T47D (cell line): ENCODE data around the gene GRK5.
A peak's percentile ranks its signal among the peaks of the same experiment; 100 is the strongest.

Experiments
- DNase-seq, 2 experiments: peaks; one replicate each; pipeline versions ENCODE4 v3.0.0 to v3.0.0-alpha.2; 2011 to 2012; ENCODE audit warnings: low read depth in 1 of 2, low spot score in 1 of 2
- JUND ChIP-seq: IDR thresholded peaks from 2 replicates; pipeline ENCODE4 v1.6.1; 2012; ENCODE audit warnings: low read depth
- in situ Hi-C: cut with HindIII; loops from 2 replicates; pipeline ENCODE4 v1.10.0; 2016; ENCODE audit warnings: low sequenced_read_pairs, low pct_unique_long_range_greater_than_20kb

Gene GRK5

DNA sequence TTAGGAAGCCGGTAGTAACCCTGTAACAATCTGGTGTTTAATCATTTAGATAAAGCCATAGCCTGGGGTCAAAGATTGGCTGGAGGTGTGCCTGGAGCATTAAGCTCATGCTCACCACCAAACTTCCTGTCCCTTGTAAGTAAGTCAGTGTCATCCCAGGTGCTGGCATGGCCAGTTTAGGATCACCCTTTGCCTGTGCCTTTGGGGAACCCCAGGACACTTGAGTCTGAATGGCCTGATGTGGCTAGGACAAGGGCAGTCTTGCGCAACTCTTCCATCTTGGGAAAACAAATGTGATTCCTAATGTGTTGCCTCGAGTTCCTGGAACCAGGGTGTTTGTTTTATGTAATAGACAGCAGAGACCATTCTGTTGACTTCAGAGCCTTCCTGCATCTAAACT lies 154.8 kb downstream of the GRK5 start:
- TF ChIP-seq JUND, result no peak
- in situ Hi-C loops, result no loop called here
- DNase-seq, result no peak

DNA sequence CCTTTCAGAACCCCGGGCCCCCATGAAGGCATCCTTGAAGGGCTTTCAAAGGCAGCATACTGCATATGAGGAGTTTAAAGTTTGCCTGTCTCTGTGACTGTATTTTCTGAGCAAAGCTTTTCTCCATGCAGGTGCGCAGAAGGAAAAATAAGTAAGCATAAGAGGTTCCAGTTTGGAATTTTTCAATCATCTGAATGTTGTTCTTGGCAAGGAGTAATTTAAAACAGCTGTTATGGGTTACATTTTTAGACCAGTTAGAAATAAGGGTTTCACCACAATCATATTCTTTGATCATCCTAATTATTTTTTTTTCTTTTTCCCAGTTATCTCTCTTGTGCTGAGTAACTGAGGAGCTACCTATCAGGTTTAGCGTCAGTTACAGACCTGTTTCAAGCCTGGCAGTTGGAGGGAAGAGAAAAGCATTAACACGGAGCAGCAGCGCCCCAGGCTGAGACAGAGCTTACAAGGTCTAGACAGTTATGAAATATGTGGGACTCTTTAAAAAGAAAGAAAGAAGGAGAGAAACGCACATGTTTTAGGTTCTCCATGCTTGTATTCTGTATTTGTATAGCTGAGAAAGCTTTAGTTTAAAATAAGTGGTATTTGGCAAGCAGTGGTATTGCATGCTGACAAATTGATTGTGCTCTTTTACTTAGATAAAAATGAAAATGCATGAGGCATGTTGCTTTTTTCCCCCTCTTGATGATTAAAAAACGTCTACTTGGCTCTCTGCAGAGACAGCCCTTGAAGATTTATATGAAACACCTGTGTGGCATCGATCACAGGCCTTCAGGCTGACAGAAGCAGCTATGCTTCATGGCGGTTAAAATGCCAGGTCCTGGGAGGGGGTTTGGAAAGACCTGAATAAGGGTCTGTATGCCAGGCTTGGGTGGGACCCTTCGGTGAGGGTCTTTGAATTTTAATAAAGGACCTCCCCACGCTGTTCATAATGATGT lies 157.6 kb downstream of the GRK5 start:
- in situ Hi-C loops, result no loop called here
- no peak for TF ChIP-seq JUND
- DNase-seq, result no peak

DNA sequence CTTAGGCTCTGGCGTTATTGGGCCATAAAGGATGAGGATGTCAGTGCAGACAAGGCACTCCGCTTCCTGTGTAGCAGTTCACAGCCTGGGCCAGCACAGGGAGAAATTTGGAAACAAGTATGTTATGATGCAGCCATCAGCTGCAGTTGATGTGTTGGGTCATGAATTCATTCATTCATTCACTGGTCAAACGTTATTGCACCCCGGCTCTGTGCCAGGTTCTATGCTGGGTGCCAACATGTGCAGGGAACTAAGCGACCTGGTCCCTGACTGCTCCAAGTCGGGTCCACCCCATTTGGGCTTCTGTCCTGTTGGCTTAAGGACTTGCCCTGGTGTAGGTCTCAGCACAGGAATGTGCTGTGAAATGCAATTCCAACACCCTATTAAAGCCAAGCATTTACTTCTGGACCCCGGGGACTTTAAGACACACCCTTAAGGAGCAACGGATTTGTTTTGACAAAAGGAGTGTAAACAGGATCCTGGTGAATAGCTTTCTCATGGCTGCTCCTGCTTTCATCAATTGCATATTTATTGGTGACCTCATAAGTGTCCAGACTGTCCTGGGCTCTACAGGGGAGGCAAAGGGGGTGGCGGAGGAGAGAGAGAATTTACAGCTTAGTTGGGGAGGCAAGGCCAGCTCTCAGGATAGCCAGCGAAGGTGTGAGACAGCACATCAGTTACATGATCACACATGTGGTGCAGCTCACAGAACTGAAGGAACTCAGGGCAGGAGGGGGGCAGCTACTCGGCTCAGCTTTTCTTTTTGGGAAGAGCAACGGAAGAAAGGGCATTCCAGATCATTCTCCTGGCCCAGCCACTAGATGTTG lies 158.6 kb downstream of the GRK5 start:
- in situ Hi-C loops, result no loop called here
- no peak for TF ChIP-seq JUND
- DNase-seq, result no peak

DNA sequence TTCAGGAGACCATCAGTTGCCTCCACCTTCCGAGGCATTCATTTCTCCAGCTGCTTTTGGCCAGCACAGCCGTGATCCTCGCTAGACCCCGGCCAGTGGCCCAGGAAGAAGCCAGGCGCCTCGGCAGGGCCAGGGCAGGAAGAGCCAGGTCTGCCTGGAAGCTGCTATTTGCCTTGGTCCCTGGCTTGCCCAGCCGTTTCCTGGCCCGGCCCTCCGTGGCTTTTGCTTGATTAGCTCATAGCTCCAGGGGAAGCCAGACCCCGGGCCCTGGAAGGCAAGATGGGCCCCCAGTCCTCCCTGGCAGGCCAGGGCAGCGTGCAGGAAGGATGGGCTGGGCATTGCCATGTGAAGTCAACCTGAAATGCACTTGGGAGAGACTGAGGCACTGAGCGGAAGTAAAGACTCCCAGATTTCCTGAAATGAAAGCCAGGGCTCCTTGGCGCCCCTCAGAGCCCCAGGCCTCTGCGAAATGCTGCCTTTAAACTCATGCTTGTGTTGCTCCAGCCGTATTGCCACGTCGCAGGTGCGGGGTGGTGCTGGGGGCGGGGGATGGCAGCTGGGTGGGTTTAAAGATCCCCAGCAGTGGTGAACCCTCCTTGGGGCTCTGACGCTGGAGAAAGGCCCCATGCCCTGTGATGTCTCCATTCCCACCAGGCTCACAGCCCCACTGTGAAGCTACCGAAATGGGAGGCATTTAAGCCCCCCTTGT lies 160.6 kb downstream of the GRK5 start:
- no peak for DNase-seq
- no peak for TF ChIP-seq JUND
- in situ Hi-C loops, result no loop called here

DNA sequence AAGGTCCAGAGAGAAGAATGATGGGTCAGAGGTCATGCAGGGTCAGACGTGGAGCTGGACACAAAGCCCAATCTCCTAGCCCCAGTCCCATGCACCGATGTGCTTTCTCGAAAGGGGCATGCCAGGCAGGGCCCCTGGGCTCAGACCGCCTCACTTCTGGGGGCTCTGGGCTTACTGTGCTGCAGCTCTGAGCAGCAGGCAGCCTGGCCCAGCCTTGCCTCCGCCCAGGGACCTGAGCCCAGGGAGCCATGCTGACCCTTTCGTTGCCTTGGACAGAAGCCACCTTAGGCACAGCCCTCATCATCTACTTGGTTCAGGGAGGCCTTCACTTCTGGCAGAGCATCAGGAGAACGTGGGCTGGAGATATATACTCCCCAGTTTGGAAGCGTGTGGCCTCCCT lies 161.2 kb downstream of the GRK5 start:
- no peak for TF ChIP-seq JUND
- DNase-seq, result no peak
- in situ Hi-C loops, result no loop called here

DNA sequence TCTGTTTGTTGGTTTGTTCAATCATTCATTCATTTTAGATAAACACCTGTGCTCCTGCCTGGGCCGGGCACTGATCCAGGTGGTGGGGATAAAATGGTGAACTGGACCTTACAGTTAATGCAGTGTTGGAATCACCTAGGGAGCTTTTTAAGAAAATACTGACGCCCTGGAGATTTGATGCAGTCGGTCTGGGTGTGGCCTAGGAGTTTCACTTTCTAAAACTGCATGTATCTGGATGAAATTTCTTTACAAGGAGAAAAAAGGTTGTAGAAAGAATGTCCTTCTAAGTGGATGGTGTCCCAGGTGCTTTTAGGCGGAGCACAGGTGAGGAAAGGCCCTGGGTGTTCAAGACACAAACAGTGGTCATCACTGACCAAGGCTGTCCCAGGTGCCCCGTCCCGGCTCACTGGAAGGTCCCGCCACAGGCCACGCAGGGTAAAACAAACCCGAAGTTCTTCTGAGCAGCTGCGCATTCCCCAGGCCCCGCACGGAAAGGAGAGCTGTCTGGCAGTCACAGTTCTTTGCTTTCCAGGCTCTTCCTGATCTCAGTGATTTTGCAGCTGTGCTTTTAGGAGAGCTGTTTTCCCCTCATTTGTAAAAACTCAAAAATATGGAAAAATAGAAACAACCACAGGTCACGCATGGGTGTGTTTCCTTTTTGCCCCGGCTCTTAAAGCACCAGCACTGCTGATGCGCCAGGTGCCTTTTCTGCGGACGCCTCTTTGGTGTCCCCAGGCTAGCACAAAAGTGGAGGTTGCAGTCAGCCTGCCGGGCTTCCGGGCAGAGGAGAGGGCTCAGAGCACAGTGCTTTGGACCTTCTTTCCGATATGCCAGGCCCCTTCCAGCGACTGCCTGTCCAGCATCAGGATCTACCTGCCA lies 161.9 kb downstream of the GRK5 start:
- no peak for TF ChIP-seq JUND
- DNase-seq, result no peak
- in situ Hi-C loops, result no loop called here

DNA sequence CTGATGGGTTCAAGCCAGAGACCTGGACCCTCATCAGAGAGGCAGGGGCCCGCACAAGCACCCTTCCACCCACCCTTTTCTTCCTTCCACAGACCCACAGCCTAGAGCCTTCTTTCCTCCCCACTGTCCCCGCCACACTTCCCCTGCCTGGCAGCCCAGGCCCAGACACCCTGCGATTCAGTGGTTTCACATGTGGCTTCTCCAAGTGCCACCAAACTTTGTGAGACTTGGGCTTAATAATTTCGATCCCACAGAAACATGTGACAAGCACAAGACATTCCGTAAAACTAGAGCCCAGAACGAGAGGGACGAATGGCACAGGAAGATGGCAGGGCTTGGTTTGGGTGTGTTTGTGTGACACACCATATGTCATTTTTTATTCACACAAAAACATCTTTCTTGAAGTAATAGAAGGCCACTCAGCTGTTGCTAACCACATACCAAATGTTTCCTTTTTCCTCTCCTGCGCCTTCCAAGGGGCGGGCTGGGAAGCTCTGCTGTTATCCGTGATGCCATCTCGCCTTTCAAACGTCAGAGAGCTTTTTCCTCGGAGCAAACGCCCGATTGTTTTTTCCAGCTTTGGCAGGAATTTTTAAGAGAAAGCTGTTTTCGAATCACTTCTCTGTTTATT lies 162.9 kb downstream of the GRK5 start:
- in situ Hi-C loops, result no loop called here
- no peak for DNase-seq
- TF ChIP-seq JUND, result no peak

DNA sequence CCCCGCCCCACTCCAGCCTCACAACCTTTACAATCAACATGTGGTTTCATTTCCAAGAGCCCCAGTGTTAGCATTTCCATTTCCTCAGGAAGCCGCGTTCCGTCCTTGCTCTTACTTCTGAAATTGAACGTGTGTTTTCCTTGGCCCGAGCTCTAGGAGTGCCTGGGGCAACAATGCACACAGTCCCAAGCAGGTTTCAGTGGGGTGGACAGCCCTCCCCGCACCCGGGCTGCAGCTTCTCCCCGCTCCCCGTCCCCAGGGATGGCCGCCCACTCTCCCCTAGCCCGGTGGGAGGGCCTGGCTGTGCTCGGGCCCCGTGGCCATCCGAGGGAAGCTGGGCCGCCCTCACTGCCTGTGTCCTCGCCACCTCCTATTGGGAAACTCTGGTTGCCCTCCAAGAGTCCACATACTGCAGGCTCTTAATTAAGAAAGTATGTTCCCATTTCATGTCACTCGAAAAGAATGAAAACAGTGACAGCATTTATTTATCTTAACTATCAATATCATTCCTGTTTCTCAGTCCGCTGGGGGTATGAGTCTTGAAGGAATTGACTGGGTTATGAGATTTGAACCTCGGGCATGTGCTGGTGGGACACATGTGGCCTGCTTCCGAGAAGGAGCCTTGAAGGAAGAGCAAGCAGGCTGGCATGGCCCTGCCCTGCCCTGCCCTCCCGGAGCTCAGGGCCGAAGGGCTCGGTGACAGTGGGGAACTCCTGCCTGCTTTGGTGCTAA lies 163.8 kb downstream of the GRK5 start:
- peak; percentile 45 to 52 for DNase-seq
- no peak for TF ChIP-seq JUND
- in situ Hi-C loops, result no loop called here

DNA sequence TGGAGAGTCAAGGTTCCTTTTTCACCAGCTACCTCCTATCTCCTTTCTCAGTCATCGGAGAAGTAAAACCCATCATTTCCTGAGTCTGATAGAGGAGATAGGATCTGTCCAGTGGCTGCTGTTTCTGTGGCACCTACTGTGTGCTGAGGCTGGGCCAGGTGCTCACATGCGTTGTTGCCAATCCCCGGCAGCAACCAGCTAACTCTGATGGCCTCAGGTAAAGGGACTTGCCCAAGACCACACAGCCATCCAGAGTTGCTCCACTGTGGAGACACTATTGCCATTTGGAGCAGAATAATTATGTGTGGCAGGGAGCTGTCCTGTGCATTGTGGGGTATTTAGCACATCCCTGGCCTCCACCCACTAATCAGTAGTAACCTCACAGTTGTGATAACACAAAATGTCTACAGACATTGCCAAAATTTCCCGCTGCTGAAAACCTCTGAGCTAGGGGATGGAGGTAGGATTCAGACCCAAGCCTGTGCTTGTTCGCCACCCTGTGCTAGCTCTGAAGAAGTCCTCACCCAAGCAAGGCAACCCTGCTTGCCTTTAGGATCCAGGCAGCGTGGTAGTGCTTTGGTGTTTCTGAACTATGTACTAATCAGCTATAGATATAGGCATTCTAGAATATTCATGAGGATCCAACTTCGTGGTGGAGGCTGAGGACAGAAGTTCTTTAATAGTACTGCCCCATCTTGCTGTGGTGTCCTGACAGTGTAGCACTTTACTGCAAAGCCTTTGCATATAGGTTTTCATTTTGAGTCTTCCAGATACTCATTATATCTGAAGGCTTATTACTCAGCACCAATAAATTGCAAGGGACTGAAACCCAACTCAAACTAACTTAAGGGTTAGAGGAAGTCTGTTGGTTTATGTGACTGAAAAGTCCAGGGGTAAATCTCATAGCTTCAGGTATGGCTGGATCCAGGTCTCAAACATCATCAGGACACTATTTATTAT lies 164.6 kb downstream of the GRK5 start:
- DNase-seq, result no peak
- in situ Hi-C loops, result no loop called here
- no peak for TF ChIP-seq JUND

DNA sequence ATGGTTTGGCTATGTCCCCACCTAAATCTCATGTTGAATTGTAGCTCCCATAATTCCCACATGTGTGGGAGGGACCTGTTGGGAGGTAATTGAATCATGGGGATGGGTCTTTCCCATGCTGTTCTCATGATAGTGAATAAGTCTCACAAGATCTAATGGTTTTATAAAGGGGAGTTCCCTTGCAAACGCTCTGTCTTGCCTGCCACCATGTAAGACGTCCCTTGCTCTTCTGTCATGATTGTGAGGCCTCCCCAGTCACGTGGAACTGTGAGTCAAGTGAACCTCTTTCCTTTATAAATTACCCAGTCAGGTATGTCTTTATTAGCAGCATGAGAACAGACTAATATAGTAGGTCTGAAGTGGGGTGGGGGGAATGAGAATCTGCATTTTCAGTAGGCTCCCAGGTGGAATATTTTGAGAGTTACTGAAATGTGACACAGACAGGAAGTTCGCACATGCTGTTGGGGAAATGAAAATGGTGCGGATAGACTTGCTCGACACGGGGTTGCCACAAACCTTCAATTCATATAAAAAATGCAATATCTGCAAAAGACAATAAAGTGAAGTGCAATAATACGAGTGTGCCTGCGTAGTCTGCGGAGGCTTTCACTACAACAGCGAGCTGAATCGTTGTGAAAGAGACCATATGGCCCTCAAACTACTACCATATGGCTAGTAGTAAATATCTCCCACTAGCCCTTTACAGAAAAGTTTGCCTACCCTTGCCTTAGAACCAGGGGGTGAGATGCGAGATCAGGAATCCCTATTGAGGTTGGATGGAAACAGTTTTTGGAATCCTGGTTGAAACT lies 166.1 kb downstream of the GRK5 start:
- TF ChIP-seq JUND, result no peak
- in situ Hi-C loops, result no loop called here
- no peak for DNase-seq
